PC-3 (cell line): ENCODE results near the gene TWNK. TPM values are rescaled to one million over a fixed set of nuclear protein-coding genes. Genes with fewer than 3 reads are reported as not detected.
A peak's percentile ranks its signal among the peaks of the same experiment; 100 is the strongest.

Experiments
- ATAC-seq: fragments of 200-7000 bp; cut with Tn5 transposase; 2 replicates; pipeline ENCODE4 v1.9.1; 2020; ENCODE audit warnings: mild to moderate bottlenecking, moderate library complexity
- BruUV-seq: library from RNA; stranded (reverse); fragments of 400-500 nt; replicated peaks from 2 replicates; lab custom pipeline; 2021; lab: Mats Ljungman, UMichigan
- CTCF ChIA-PET: fragments of 300-600 bp; sonication (Branson Sonifier 250); formaldehyde crosslinking; loops from one replicate; lab custom pipeline; 2022; ENCODE audit warnings: antibody characterized with exemption; lab: Charles Lee
- POLR2A ChIA-PET: fragments of 300-600 bp; sonication (Branson Sonifier 250); formaldehyde crosslinking; loops from one replicate; lab custom pipeline; 2022; ENCODE audit warnings: antibody characterized with exemption; ENCODE audit not compliant: unreplicated experiment; lab: Charles Lee
- DNase-seq: peaks from one replicate; pipeline ENCODE4 v3.0.0-alpha.2; 2015
- H2AFZ ChIP-seq: fragments of 300-600 bp; sonication (generic); 2 replicates; pipeline ENCODE4 v1.6.0; 2016; ENCODE audit warnings: antibody characterized with exemption, low read length
- H3F3A ChIP-seq: fragments of 300-600 bp; sonication (generic); one replicate; pipeline ENCODE4 v1.6.0; 2017; ENCODE audit warnings: antibody characterized with exemption, low read length, control low read depth, mild to moderate bottlenecking; ENCODE audit not compliant: unreplicated experiment
- H3K27ac ChIP-seq: fragments of 300-600 bp; sonication (generic); 2 replicates; pipeline ENCODE4 v1.5.1; 2016; ENCODE audit warnings: mild to moderate bottlenecking, low read length
- H3K27me3 ChIP-seq: fragments of 300-600 bp; sonication (generic); 2 replicates; pipeline ENCODE4 v1.6.1; 2016; ENCODE audit warnings: low read length, mixed read lengths
- H3K36me3 ChIP-seq: fragments of 300-600 bp; sonication (generic); 2 replicates; pipeline ENCODE4 v1.6.1; 2016; ENCODE audit warnings: low read depth, mixed run types, low read length, mixed read lengths
- H3K4me1 ChIP-seq: fragments of 300-600 bp; sonication (generic); 2 replicates; pipeline ENCODE4 v1.5.1; 2016; ENCODE audit warnings: low read length; ENCODE audit not compliant: insufficient read depth
- H3K4me2 ChIP-seq: fragments of 300-600 bp; sonication (generic); 2 replicates; pipeline ENCODE4 v1.6.0; 2016; ENCODE audit warnings: low read length
- H3K4me3 ChIP-seq: fragments of 300-600 bp; sonication (generic); 2 replicates; pipeline ENCODE4 v1.5.1; 2016; ENCODE audit warnings: mild to moderate bottlenecking, low read length, mixed read lengths
- H3K79me2 ChIP-seq: fragments of 300-600 bp; sonication (generic); 2 replicates; pipeline ENCODE4 v1.6.1; 2017; ENCODE audit warnings: low read length, mixed read lengths
- H3K9ac ChIP-seq: fragments of 300-600 bp; sonication (generic); 2 replicates; pipeline ENCODE4 v1.6.0; 2016; ENCODE audit warnings: mild to moderate bottlenecking, low read length
- H3K9me2 ChIP-seq: fragments of 300-600 bp; sonication (generic); replicated peaks from 2 replicates; pipeline ENCODE4 v1.6.1; 2016; ENCODE audit warnings: mixed run types, low read length, mixed read lengths
- H3K9me3 ChIP-seq: fragments of 300-600 bp; sonication (generic); 2 replicates; pipeline ENCODE4 v1.6.1; 2016; ENCODE audit warnings: low read length, mixed read lengths
- H4K20me1 ChIP-seq: fragments of 300-600 bp; sonication (generic); 2 replicates; pipeline ENCODE4 v1.6.1; 2016; ENCODE audit warnings: low read length, mixed read lengths
- CTCF ChIP-seq: fragments of 300-600 bp; sonication (generic); conservative IDR thresholded peaks from 2 replicates; pipeline ENCODE4 v1.5.1; 2017; ENCODE audit warnings: antibody characterized with exemption, low read depth, mild to moderate bottlenecking, low read length
- EZH2 ChIP-seq: fragments of 300-600 bp; sonication (generic); IDR thresholded peaks from one replicate; pipeline ENCODE4 v1.6.1; 2017; ENCODE audit warnings: antibody characterized with exemption, mild to moderate bottlenecking, low read length; ENCODE audit not compliant: unreplicated experiment
- EZH2phosphoT487 ChIP-seq: fragments of 300-600 bp; sonication (generic); IDR thresholded peaks from 2 replicates; pipeline ENCODE4 v1.6.1; 2018; ENCODE audit warnings: mild to moderate bottlenecking, antibody characterized with exemption, low read length, borderline replicate concordance
- intact Hi-C: fragments of 100-400 bp; cut with micrococcal nuclease; formaldehyde crosslinking; loops from 2 replicates; pipeline ENCODE4 v1.9.0; 2023
- total RNA-seq: library from RNA; depleted of rRNA; stranded (reverse); fragments of >200 nt; gene quantifications from 2 replicates; pipeline ENCODE4 v1.2.3, GENCODE V29; 2014

Gene TWNK
- total RNA-seq, 1 experiment from 2014 or later, result 7.5 TPM

DNA sequence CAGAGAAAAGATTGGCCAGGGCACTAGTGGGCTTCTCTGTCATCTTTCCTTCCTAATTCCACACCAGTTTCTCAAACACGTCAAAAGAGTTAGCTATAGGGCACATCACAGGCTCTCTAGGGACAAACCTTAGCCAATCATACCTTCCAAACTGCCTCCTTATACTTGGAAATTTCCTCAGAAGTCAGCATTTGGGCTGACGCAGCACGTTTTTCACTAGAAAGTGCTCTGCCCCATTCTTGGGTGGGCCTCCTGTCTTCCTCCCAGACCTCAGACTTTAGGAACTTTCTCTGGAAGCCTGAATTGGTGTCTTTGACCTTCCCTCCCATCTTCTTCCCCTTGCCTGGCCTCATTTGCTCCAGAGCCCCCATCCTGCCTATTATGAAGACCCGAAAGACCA lies 54.8 kb downstream of the TWNK start:
- H3K4me2 ChIP-seq, result peak overlapping the region; percentile 85
- H3K9me2 ChIP-seq, result no peaks in the 10 kb centered on the region
- peaks cover 16% of the 10 kb centered on the region for H3K4me1 ChIP-seq
- H2AFZ ChIP-seq, result peak overlapping the region; percentile 80; the same call in 1 of the 2 replicates
- peak overlapping the region; percentile 62; the same call in 1 of the 2 replicates for H3K4me3 ChIP-seq
- no TSS peak for BruUV-seq
- intact Hi-C loops, result loop anchor here (5.0 kb wide), 1 partner anchor 100 kb away; no protein-coding TSS in a partner anchor
- H3K27ac ChIP-seq, result peak overlapping the region; percentile 62
- ATAC-seq (no peak), DNase-seq (no peak)
- H4K20me1 ChIP-seq, result no peaks in the 10 kb centered on the region
- ChIA-PET POLR2A (interaction anchor here (0.6 to 0.7 kb wide), 3 partner anchors 10 to 24 kb away, joined by 3 to 8 read pairs (median 6); no protein-coding TSS in a partner anchor), CTCF (interaction anchor here (0.5 to 1.8 kb wide), 6 partner anchors 8 to 72 kb away, joined by 4 to 7 read pairs (median 6); partner anchors contain the start of gene KAZALD1)
- no peaks in the 10 kb centered on the region for H3K9me3 ChIP-seq
- TF ChIP-seq CTCF (no peak), EZH2phosphoT487 (no peak), EZH2 (no peak)
- peaks cover 4% of the 10 kb centered on the region; the same call in 1 of the 2 replicates for H3K36me3 ChIP-seq
- no peaks in the 10 kb centered on the region for H3K79me2 ChIP-seq
- H3F3A ChIP-seq, result no peaks in the 10 kb centered on the region
- no peaks in the 10 kb centered on the region for H3K27me3 ChIP-seq
- peak overlapping the region; percentile 75 for H3K9ac ChIP-seq

DNA sequence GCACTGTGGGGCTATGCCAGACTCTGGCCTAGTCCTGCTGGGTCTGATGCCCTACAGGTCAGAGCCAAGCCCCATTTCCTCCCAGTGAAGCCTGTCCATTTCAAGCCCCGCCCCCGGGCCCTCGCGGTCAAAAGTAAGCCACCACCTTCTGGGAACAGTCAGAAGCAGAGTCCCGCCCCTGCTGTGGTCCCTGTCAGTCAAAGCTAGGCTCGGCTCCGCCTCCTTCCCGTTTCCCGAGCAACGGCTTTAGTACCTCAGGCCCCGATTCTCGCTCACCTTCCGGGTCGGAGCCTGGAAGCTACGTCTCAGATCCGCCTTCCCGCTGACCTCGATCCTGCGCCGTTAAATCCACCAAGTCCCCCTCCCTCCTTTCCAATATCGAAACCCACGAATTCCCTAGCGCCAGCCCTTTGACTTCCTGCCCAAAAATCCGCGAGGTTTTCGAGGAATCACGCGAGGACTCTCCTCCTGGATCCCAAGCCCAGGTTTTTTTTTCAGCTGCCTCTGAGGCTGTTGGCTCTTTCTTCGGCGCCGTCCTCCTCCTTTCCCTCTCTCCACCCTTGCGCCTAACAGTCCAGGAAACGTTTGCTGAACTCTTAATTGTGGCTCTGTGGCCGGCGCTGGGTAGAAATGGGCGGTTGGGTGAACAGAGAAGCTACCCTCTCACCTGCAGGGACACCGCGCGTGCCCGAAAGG lies 55.5 kb downstream of the TWNK start:
- H3K9me2 ChIP-seq, result no peaks in the 10 kb centered on the region
- POLR2A ChIA-PET, result interaction anchor here (0.6 to 0.8 kb wide), 6 partner anchors 9 to 340 kb away, joined by 3 to 11 read pairs (median 5); no protein-coding TSS in a partner anchor
- peak overlapping the region; percentile 62 for H3K27ac ChIP-seq
- H3K4me3 ChIP-seq, result peak overlapping the region; percentile 62
- DNase-seq (peak; percentile 95), ATAC-seq (peak; percentile 95)
- H3K36me3 ChIP-seq, result peaks cover under 1% of the 10 kb centered on the region; the same call in 1 of the 2 replicates
- CTCF ChIA-PET, result interaction anchor here (0.5 to 1.8 kb wide), 8 partner anchors 7 to 73 kb away, joined by 3 to 7 read pairs (median 5); partner anchors contain the start of gene KAZALD1
- no peak for TF ChIP-seq EZH2phosphoT487
- no peak for TF ChIP-seq CTCF
- no peak for TF ChIP-seq EZH2
- H2AFZ ChIP-seq, result peak overlapping the region; percentile 80
- H3F3A ChIP-seq, result no peaks in the 10 kb centered on the region
- intact Hi-C loops, result loop anchor here (5.0 kb wide), 1 partner anchor 99 kb away; no protein-coding TSS in a partner anchor
- H3K9ac ChIP-seq, result peak overlapping the region; percentile 75
- no peaks in the 10 kb centered on the region for H3K27me3 ChIP-seq
- peaks cover 16% of the 10 kb centered on the region for H3K4me1 ChIP-seq
- H4K20me1 ChIP-seq, result no peaks in the 10 kb centered on the region
- H3K9me3 ChIP-seq, result no peaks in the 10 kb centered on the region
- no peaks in the 10 kb centered on the region for H3K79me2 ChIP-seq
- peak overlapping the region; percentile 85 for H3K4me2 ChIP-seq
- TSS peak; percentile 89 for BruUV-seq
